HCT116 (cell line): Measurements from ENCODE around the gene REG1B. TPM values are rescaled to one million over a fixed set of nuclear protein-coding genes. Genes with fewer than 3 reads are reported as not detected.

Experiments
- ATAC-seq: fragments of 200-7000 bp; cut with Tn5 transposase; 2 replicates; pipeline ENCODE4 v1.9.1; 2020; ENCODE audit warnings: mild to moderate bottlenecking, moderate library complexity
- BruUV-seq: library from RNA; stranded (reverse); fragments of 400-500 nt; replicated peaks from 2 replicates; lab custom pipeline; 2021; lab: Mats Ljungman, UMichigan
- CTCF ChIA-PET: fragments of 300-600 bp; sonication (Branson Sonifier 250); formaldehyde crosslinking; loops from one replicate; lab custom pipeline; 2021; ENCODE audit warnings: antibody characterized with exemption; lab: Charles Lee
- POLR2A ChIA-PET: fragments of 300-600, 350-600 bp; sonication (Branson Sonifier 250); formaldehyde crosslinking; loops from one replicate; lab custom pipeline; 2021; ENCODE audit warnings: antibody characterized with exemption; lab: Charles Lee
- RAD21 ChIA-PET, 2 experiments: fragments of 300-600 bp; sonication (Branson Sonifier 250); formaldehyde crosslinking; loops; one replicate each; lab custom pipeline; 2023; ENCODE audit warnings: low total read pairs in 2 of 2; ENCODE audit not compliant: uncharacterized antibody in 2 of 2, unreplicated experiment in 2 of 2, low non-redundant PET in 1 of 2; lab: Charles Lee
- DNase-seq: peaks from one replicate; pipeline ENCODE4 v3.0.0-alpha.2; 2010; ENCODE audit warnings: low read depth, low spot score
- H2AFZ ChIP-seq: fragments of 200-600 bp; shearing (Covaris generic), sonication (generic); 2 replicates; pipeline ENCODE4 v1.6.1; 2017; ENCODE audit warnings: low read depth, mixed run types, mixed read lengths, antibody characterized with exemption, low read length; ENCODE audit not compliant: poor library complexity, severe bottlenecking
- H3K27ac ChIP-seq: 2 replicates; pipeline ENCODE4 v1.5.1; 2012; ENCODE audit warnings: low read depth, low read length
- H3K27me3 ChIP-seq: fragments of 200-600 bp; sonication (generic); 2 replicates; pipeline ENCODE4 v1.6.1; 2016; ENCODE audit warnings: mixed run types, low read length, mixed read lengths; ENCODE audit not compliant: insufficient read depth
- H3K36me3 ChIP-seq, 2 experiments: fragments of 200-500 bp in 1 of 2; fragments of 200-600 bp in 1 of 2; sonication (Bioruptor generic) in 1 of 2; sonication (generic) in 1 of 2; 2 replicates each; pipeline versions ENCODE4 v1.5.1 to v1.6.1; 2014 to 2016; ENCODE audit warnings: low read length in 2 of 2, inconsistent platforms in 1 of 2, mixed read lengths in 1 of 2, mixed run types in 1 of 2; ENCODE audit not compliant: insufficient read depth in 2 of 2, control insufficient read depth in 1 of 2
- H3K4me1 ChIP-seq, 2 experiments: fragments of 200-600 bp in 1 of 2; sonication (generic) in 1 of 2; 2 replicates each; pipeline versions ENCODE4 v1.5.1 to v1.6.1; 2012 to 2017; ENCODE audit warnings: low read length in 2 of 2, inconsistent platforms in 1 of 2, mild to moderate bottlenecking in 1 of 2, mixed read lengths in 1 of 2, mixed run types in 1 of 2, moderate library complexity in 1 of 2; ENCODE audit not compliant: insufficient read depth in 2 of 2, control insufficient read depth in 1 of 2
- H3K4me2 ChIP-seq: fragments of 200-600 bp; sonication (generic); 2 replicates; pipeline ENCODE4 v1.6.1; 2017; ENCODE audit warnings: mixed run types, low read length, mixed read lengths
- H3K4me3 ChIP-seq, 2 experiments: fragments of 200-600 bp in 1 of 2; sonication (generic) in 1 of 2; replicated peaks in 1 of 2; 2 replicates each; pipeline ENCODE4 v1.5.1; 2011 to 2016; ENCODE audit warnings: low read length in 2 of 2, control low read depth in 1 of 2, low read depth in 1 of 2, mild to moderate bottlenecking in 1 of 2, mixed read lengths in 1 of 2, mixed run types in 1 of 2
- H3K79me2 ChIP-seq: fragments of 200-600 bp; sonication (generic); 2 replicates; pipeline ENCODE4 v1.6.1; 2017; ENCODE audit warnings: mild to moderate bottlenecking, mixed run types, low read length, moderate library complexity, mixed read lengths; ENCODE audit not compliant: insufficient read depth
- H3K9ac ChIP-seq: fragments of 200-600 bp; sonication (generic); 2 replicates; pipeline ENCODE4 v1.6.1; 2016; ENCODE audit warnings: low read length, mixed read lengths
- H3K9me2 ChIP-seq: fragments of 200-600 bp; sonication (generic), shearing (Covaris generic); 2 replicates; pipeline ENCODE4 v1.6.1; 2017; ENCODE audit warnings: mixed run types, mild to moderate bottlenecking, moderate library complexity; ENCODE audit not compliant: insufficient read depth
- H3K9me3 ChIP-seq, 2 experiments: fragments of 200-500 bp in 1 of 2; fragments of 200-600 bp in 1 of 2; sonication (Bioruptor generic) in 1 of 2; sonication (generic) in 1 of 2; 2 replicates each; pipeline ENCODE4 v1.6.1; 2014 to 2017; ENCODE audit warnings: low read length in 2 of 2, mixed read lengths in 2 of 2, inconsistent platforms in 1 of 2, low read depth in 1 of 2, mild to moderate bottlenecking in 1 of 2, mixed run types in 1 of 2, moderate library complexity in 1 of 2; ENCODE audit not compliant: control insufficient read depth in 1 of 2, insufficient read depth in 1 of 2
- H4K20me1 ChIP-seq: fragments of 200-600 bp; sonication (generic), shearing (Covaris generic); 2 replicates; pipeline ENCODE4 v1.6.1; 2017; ENCODE audit warnings: mixed run types, mild to moderate bottlenecking, moderate library complexity; ENCODE audit not compliant: insufficient read depth
- CEBPB ChIP-seq: IDR thresholded peaks from 2 replicates; pipeline ENCODE4 v1.6.1; 2012; ENCODE audit warnings: low read depth
- EGR1 ChIP-seq: IDR thresholded peaks from 2 replicates; pipeline ENCODE4 v1.6.1; 2012; ENCODE audit warnings: low read depth
- ELF1 ChIP-seq: IDR thresholded peaks from 2 replicates; pipeline ENCODE4 v1.6.1; 2012; ENCODE audit warnings: low read depth, borderline replicate concordance
- EZH2 ChIP-seq: fragments of 200-600 bp; sonication (generic); IDR thresholded peaks from 2 replicates; pipeline ENCODE4 v1.6.1; 2017; ENCODE audit warnings: antibody characterized with exemption, mixed run types
- EZH2phosphoT487 ChIP-seq: fragments of 200-600 bp; IDR thresholded peaks from 2 replicates; pipeline ENCODE4 v1.6.1; 2018; ENCODE audit warnings: antibody characterized with exemption, borderline replicate concordance
- FOSL1 ChIP-seq: IDR thresholded peaks from 2 replicates; pipeline ENCODE4 v1.6.1; 2012; ENCODE audit warnings: low read depth
- POLR2A ChIP-seq: IDR thresholded peaks from 2 replicates; pipeline ENCODE4 v1.7.0; 2011; ENCODE audit warnings: borderline replicate concordance; ENCODE audit not compliant: insufficient read depth, insufficient read length; ENCODE audit errors: extremely low read depth
- RAD21 ChIP-seq: IDR thresholded peaks from 2 replicates; pipeline ENCODE4 v1.6.1; 2012; ENCODE audit warnings: low read depth, mild to moderate bottlenecking
- SIN3A ChIP-seq: IDR thresholded peaks from 2 replicates; pipeline ENCODE4 v1.6.1; 2012; ENCODE audit warnings: low read depth
- SP1 ChIP-seq: IDR thresholded peaks from 2 replicates; pipeline ENCODE4 v1.6.1; 2012; ENCODE audit warnings: low read depth
- SRF ChIP-seq: IDR thresholded peaks from 2 replicates; pipeline ENCODE4 v1.6.1; 2012; ENCODE audit warnings: low read depth
- TCF7L2 ChIP-seq: IDR thresholded peaks from 2 replicates; pipeline ENCODE4 v1.7.0; 2011; ENCODE audit warnings: borderline replicate concordance, inconsistent platforms; ENCODE audit not compliant: insufficient read depth, insufficient read length; ENCODE audit errors: extremely low read depth
- YY1 ChIP-seq: IDR thresholded peaks from 2 replicates; pipeline ENCODE4 v1.6.1; 2011; ENCODE audit warnings: low read length, low read depth, moderate library complexity, mild to moderate bottlenecking; ENCODE audit not compliant: insufficient replicate concordance; ENCODE audit errors: extremely low read depth
- ZBTB33 ChIP-seq: IDR thresholded peaks from 2 replicates; pipeline ENCODE4 v1.6.1; 2011; ENCODE audit warnings: mild to moderate bottlenecking, low read length, moderate library complexity; ENCODE audit not compliant: insufficient replicate concordance; ENCODE audit errors: extremely low read depth
- ZNF274 ChIP-seq: fragments of 200-500 bp; sonication (Bioruptor generic); IDR thresholded peaks from 2 replicates; pipeline ENCODE4 v1.6.1; 2014; ENCODE audit warnings: mild to moderate bottlenecking, low read depth, low read length, inconsistent platforms
- intact Hi-C: fragments of 100-400 bp; cut with micrococcal nuclease; formaldehyde crosslinking; loops from 2 replicates; pipeline ENCODE4 v1.10.0; 2022
- total RNA-seq: library from RNA; stranded (reverse); gene quantifications from one replicate; pipeline ENCODE4 v1.2.1, GENCODE V29; 2021; ENCODE audit not compliant: unreplicated experiment
- TF ChIP-seq, protein P1 (sequence below): IDR thresholded peaks from 2 replicates; pipeline ENCODE4 v1.6.1; 2012; ENCODE audit warnings: low read depth
- TF ChIP-seq, protein P2 (sequence below): IDR thresholded peaks from 2 replicates; pipeline ENCODE4 v1.6.1; 2012
- TF ChIP-seq, protein P3 (sequence below), 3 experiments: fragments of 200-600 bp in 1 of 3; sonication (generic) in 1 of 3; IDR thresholded peaks in 2 of 3; conservative IDR thresholded peaks in 1 of 3; 2 replicates each; pipeline ENCODE4 v1.5.1; 2012 to 2017; ENCODE audit warnings: low read depth in 2 of 3, low read length in 2 of 3, antibody characterized with exemption in 1 of 3, borderline replicate concordance in 1 of 3, control low read depth in 1 of 3, mild to moderate bottlenecking in 1 of 3, mixed read lengths in 1 of 3, mixed run types in 1 of 3, moderate library complexity in 1 of 3; ENCODE audit not compliant: insufficient read depth in 1 of 3
- TF ChIP-seq, protein P4 (sequence below): IDR thresholded peaks from 2 replicates; pipeline ENCODE4 v1.6.1; 2012

Gene REG1B
- total RNA-seq, 1 experiment from 2014 or later, result 4.2 TPM

DNA sequence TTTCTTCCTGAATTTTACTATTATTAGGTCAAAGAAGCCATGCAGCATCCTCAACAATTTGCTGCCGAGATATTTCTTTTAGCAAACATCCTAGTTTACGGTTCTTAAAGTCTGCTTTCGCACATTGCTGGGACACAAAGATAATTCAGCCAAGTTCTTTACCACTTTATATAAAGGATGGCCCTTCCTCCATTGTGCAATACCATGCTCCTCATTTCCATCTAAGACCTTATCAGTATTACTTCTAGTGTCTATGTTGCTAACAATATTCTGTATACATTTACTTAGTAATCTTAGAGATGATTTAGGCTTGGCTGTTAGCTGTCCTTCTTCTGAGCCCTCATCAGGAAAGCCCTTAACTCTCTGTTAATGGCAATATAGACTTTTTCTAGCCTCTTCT, 24.5 kb upstream of the REG1B start:
- intact Hi-C loops, result no loop called here
- H3K9ac ChIP-seq, result no peak overlapping the region
- H2AFZ ChIP-seq, result no peak overlapping the region
- ATAC-seq (no peak), DNase-seq (no peak)
- no peaks in the 10 kb centered on the region for H4K20me1 ChIP-seq
- no peak overlapping the region for H3K27ac ChIP-seq
- no peaks in the 10 kb centered on the region for H3K79me2 ChIP-seq
- no peaks in the 10 kb centered on the region for H3K36me3 ChIP-seq
- H3K4me3 ChIP-seq, result no peak overlapping the region
- no peaks in the 10 kb centered on the region for H3K9me2 ChIP-seq
- TF ChIP-seq TCF7L2 (no peak), CEBPB (no peak), RAD21 (no peak), SP1 (no peak), POLR2A (no peak), ZBTB33 (no peak), ELF1 (no peak), EGR1 (no peak), YY1 (no peak), EZH2phosphoT487 (no peak), SRF (no peak), SIN3A (no peak), FOSL1 (no peak), EZH2 (no peak), ZNF274 (no peak)
- TF ChIP-seq, protein P1, sequence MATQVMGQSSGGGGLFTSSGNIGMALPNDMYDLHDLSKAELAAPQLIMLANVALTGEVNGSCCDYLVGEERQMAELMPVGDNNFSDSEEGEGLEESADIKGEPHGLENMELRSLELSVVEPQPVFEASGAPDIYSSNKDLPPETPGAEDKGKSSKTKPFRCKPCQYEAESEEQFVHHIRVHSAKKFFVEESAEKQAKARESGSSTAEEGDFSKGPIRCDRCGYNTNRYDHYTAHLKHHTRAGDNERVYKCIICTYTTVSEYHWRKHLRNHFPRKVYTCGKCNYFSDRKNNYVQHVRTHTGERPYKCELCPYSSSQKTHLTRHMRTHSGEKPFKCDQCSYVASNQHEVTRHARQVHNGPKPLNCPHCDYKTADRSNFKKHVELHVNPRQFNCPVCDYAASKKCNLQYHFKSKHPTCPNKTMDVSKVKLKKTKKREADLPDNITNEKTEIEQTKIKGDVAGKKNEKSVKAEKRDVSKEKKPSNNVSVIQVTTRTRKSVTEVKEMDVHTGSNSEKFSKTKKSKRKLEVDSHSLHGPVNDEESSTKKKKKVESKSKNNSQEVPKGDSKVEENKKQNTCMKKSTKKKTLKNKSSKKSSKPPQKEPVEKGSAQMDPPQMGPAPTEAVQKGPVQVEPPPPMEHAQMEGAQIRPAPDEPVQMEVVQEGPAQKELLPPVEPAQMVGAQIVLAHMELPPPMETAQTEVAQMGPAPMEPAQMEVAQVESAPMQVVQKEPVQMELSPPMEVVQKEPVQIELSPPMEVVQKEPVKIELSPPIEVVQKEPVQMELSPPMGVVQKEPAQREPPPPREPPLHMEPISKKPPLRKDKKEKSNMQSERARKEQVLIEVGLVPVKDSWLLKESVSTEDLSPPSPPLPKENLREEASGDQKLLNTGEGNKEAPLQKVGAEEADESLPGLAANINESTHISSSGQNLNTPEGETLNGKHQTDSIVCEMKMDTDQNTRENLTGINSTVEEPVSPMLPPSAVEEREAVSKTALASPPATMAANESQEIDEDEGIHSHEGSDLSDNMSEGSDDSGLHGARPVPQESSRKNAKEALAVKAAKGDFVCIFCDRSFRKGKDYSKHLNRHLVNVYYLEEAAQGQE, result no peak
- TF ChIP-seq, protein P2, sequence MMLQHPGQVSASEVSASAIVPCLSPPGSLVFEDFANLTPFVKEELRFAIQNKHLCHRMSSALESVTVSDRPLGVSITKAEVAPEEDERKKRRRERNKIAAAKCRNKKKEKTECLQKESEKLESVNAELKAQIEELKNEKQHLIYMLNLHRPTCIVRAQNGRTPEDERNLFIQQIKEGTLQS, result no peak
- TF ChIP-seq, protein P3, sequence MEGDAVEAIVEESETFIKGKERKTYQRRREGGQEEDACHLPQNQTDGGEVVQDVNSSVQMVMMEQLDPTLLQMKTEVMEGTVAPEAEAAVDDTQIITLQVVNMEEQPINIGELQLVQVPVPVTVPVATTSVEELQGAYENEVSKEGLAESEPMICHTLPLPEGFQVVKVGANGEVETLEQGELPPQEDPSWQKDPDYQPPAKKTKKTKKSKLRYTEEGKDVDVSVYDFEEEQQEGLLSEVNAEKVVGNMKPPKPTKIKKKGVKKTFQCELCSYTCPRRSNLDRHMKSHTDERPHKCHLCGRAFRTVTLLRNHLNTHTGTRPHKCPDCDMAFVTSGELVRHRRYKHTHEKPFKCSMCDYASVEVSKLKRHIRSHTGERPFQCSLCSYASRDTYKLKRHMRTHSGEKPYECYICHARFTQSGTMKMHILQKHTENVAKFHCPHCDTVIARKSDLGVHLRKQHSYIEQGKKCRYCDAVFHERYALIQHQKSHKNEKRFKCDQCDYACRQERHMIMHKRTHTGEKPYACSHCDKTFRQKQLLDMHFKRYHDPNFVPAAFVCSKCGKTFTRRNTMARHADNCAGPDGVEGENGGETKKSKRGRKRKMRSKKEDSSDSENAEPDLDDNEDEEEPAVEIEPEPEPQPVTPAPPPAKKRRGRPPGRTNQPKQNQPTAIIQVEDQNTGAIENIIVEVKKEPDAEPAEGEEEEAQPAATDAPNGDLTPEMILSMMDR (IDR thresholded peaks at IDR 0.05 in 2 of 3, conservative IDR thresholded peaks at IDR 0.05 in 1 of 3; ENCODE audit: borderline replicate concordance in 1 of 3, insufficient read depth in 1 of 3, low read depth in 2 of 3, low read length in 2 of 3), result no peak
- TF ChIP-seq, protein P4, sequence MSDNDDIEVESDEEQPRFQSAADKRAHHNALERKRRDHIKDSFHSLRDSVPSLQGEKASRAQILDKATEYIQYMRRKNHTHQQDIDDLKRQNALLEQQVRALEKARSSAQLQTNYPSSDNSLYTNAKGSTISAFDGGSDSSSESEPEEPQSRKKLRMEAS, result no peak
- no TSS peak for BruUV-seq
- H3K9me3 ChIP-seq, result peaks cover 15 to 16% of the 10 kb centered on the region in 2 experiments; a peak in 2 of 4 replicates
- ChIA-PET POLR2A (no interaction called here), RAD21 (no interaction called here), CTCF (no interaction called here)
- no peaks in the 10 kb centered on the region for H3K4me1 ChIP-seq
- H3K4me2 ChIP-seq, result no peak overlapping the region
- H3K27me3 ChIP-seq, result no peaks in the 10 kb centered on the region
